PC-3 (cell line): Measurements from ENCODE around the gene PLPPR3. TPM values are rescaled to one million over a fixed set of nuclear protein-coding genes. Genes with fewer than 3 reads are reported as not detected.
"Not testable (repeated sequence)": the region's sequence is repeated elsewhere in the genome, so short reads cannot be mapped to it uniquely, and the experiment has no call there.

Experiments
- ATAC-seq: fragments of 200-7000 bp; cut with Tn5 transposase; 2 replicates; pipeline ENCODE4 v1.9.1; 2020; ENCODE audit warnings: mild to moderate bottlenecking, moderate library complexity
- BruUV-seq: library from RNA; stranded (reverse); fragments of 400-500 nt; replicated peaks from 2 replicates; lab custom pipeline; 2021; lab: Mats Ljungman, UMichigan
- CTCF ChIA-PET: fragments of 300-600 bp; sonication (Branson Sonifier 250); formaldehyde crosslinking; loops from one replicate; lab custom pipeline; 2022; ENCODE audit warnings: antibody characterized with exemption; lab: Charles Lee
- POLR2A ChIA-PET: fragments of 300-600 bp; sonication (Branson Sonifier 250); formaldehyde crosslinking; loops from one replicate; lab custom pipeline; 2022; ENCODE audit warnings: antibody characterized with exemption; ENCODE audit not compliant: unreplicated experiment; lab: Charles Lee
- DNase-seq: peaks from one replicate; pipeline ENCODE4 v3.0.0-alpha.2; 2015
- H2AFZ ChIP-seq: fragments of 300-600 bp; sonication (generic); 2 replicates; pipeline ENCODE4 v1.6.0; 2016; ENCODE audit warnings: antibody characterized with exemption, low read length
- H3F3A ChIP-seq: fragments of 300-600 bp; sonication (generic); one replicate; pipeline ENCODE4 v1.6.0; 2017; ENCODE audit warnings: antibody characterized with exemption, low read length, control low read depth, mild to moderate bottlenecking; ENCODE audit not compliant: unreplicated experiment
- H3K27ac ChIP-seq: fragments of 300-600 bp; sonication (generic); 2 replicates; pipeline ENCODE4 v1.5.1; 2016; ENCODE audit warnings: mild to moderate bottlenecking, low read length
- H3K27me3 ChIP-seq: fragments of 300-600 bp; sonication (generic); 2 replicates; pipeline ENCODE4 v1.6.1; 2016; ENCODE audit warnings: low read length, mixed read lengths
- H3K36me3 ChIP-seq: fragments of 300-600 bp; sonication (generic); 2 replicates; pipeline ENCODE4 v1.6.1; 2016; ENCODE audit warnings: low read depth, mixed run types, low read length, mixed read lengths
- H3K4me1 ChIP-seq: fragments of 300-600 bp; sonication (generic); 2 replicates; pipeline ENCODE4 v1.5.1; 2016; ENCODE audit warnings: low read length; ENCODE audit not compliant: insufficient read depth
- H3K4me2 ChIP-seq: fragments of 300-600 bp; sonication (generic); 2 replicates; pipeline ENCODE4 v1.6.0; 2016; ENCODE audit warnings: low read length
- H3K4me3 ChIP-seq: fragments of 300-600 bp; sonication (generic); 2 replicates; pipeline ENCODE4 v1.5.1; 2016; ENCODE audit warnings: mild to moderate bottlenecking, low read length, mixed read lengths
- H3K79me2 ChIP-seq: fragments of 300-600 bp; sonication (generic); 2 replicates; pipeline ENCODE4 v1.6.1; 2017; ENCODE audit warnings: low read length, mixed read lengths
- H3K9ac ChIP-seq: fragments of 300-600 bp; sonication (generic); 2 replicates; pipeline ENCODE4 v1.6.0; 2016; ENCODE audit warnings: mild to moderate bottlenecking, low read length
- H3K9me2 ChIP-seq: fragments of 300-600 bp; sonication (generic); replicated peaks from 2 replicates; pipeline ENCODE4 v1.6.1; 2016; ENCODE audit warnings: mixed run types, low read length, mixed read lengths
- H3K9me3 ChIP-seq: fragments of 300-600 bp; sonication (generic); 2 replicates; pipeline ENCODE4 v1.6.1; 2016; ENCODE audit warnings: low read length, mixed read lengths
- H4K20me1 ChIP-seq: fragments of 300-600 bp; sonication (generic); 2 replicates; pipeline ENCODE4 v1.6.1; 2016; ENCODE audit warnings: low read length, mixed read lengths
- CTCF ChIP-seq: fragments of 300-600 bp; sonication (generic); conservative IDR thresholded peaks from 2 replicates; pipeline ENCODE4 v1.5.1; 2017; ENCODE audit warnings: antibody characterized with exemption, low read depth, mild to moderate bottlenecking, low read length
- EZH2 ChIP-seq: fragments of 300-600 bp; sonication (generic); IDR thresholded peaks from one replicate; pipeline ENCODE4 v1.6.1; 2017; ENCODE audit warnings: antibody characterized with exemption, mild to moderate bottlenecking, low read length; ENCODE audit not compliant: unreplicated experiment
- EZH2phosphoT487 ChIP-seq: fragments of 300-600 bp; sonication (generic); IDR thresholded peaks from 2 replicates; pipeline ENCODE4 v1.6.1; 2018; ENCODE audit warnings: mild to moderate bottlenecking, antibody characterized with exemption, low read length, borderline replicate concordance
- intact Hi-C: fragments of 100-400 bp; cut with micrococcal nuclease; formaldehyde crosslinking; loops from 2 replicates; pipeline ENCODE4 v1.9.0; 2023
- total RNA-seq: library from RNA; depleted of rRNA; stranded (reverse); fragments of >200 nt; gene quantifications from 2 replicates; pipeline ENCODE4 v1.2.3, GENCODE V29; 2014

PLPPR3 gene
- total RNA-seq, 1 experiment from 2014 or later, result not detected

GRCh38 chr19:844546-844971, 22.8 kb upstream of the PLPPR3 start:
- CTCF ChIA-PET, result no interaction called here
- Histone ChIP-seq H3K4me3 (no peak overlapping the region), H3K27me3 (peaks cover 23% of the 10 kb centered on the region), H3K4me2 (no peak overlapping the region), H3K36me3 (no peaks in the 10 kb centered on the region), H3K9me2 (no peaks in the 10 kb centered on the region), H2AFZ (no peak overlapping the region), H3K9me3 (no peaks in the 10 kb centered on the region), H3K27ac (no peak overlapping the region), H3K4me1 (peaks cover 4% of the 10 kb centered on the region; the same call in 1 of the 2 replicates), H4K20me1 (no peaks in the 10 kb centered on the region), H3K9ac (no peak overlapping the region), H3K79me2 (no peaks in the 10 kb centered on the region), H3F3A (no peaks in the 10 kb centered on the region)
- POLR2A ChIA-PET, result no interaction called here
- ATAC-seq (no peak), DNase-seq (no peak)
- no TSS peak for BruUV-seq
- intact Hi-C loops, result no loop called here
- TF ChIP-seq CTCF (no peak), EZH2 (no peak), EZH2phosphoT487 (no peak)

- Histone ChIP-seq H3K4me1 (peaks cover 4% of the 10 kb centered on the region; the same call in 1 of the 2 replicates), H3K9ac (no peak overlapping the region), H3K27ac (no peak overlapping the region), H4K20me1 (no peaks in the 10 kb centered on the region), H3K9me2 (no peaks in the 10 kb centered on the region), H2AFZ (peak overlapping the region; percentile 59; the same call in 1 of the 2 replicates), H3K36me3 (no peaks in the 10 kb centered on the region), H3K27me3 (peaks cover 23% of the 10 kb centered on the region), H3K9me3 (no peaks in the 10 kb centered on the region), H3K4me2 (peak overlapping the region; percentile 84), H3K79me2 (no peaks in the 10 kb centered on the region), H3F3A (no peaks in the 10 kb centered on the region), H3K4me3 (peak overlapping the region; percentile 57; the same call in 1 of the 2 replicates)
- no TSS peak for BruUV-seq
- POLR2A ChIA-PET, result no interaction called here
- TF ChIP-seq EZH2, result no peak
- no peak for TF ChIP-seq CTCF
- DNase-seq (no peak), ATAC-seq (no peak; the same call in 1 of the 2 replicates)
- intact Hi-C loops, result no loop called here
- CTCF ChIA-PET, result no interaction called here
Observed at GRCh38 chr19:843836-844545, 22.2 kb upstream of the PLPPR3 start.

GRCh38 chr19:843180-843835, 21.6 kb upstream of the PLPPR3 start:
- Histone ChIP-seq H3K36me3 (no peaks in the 10 kb centered on the region), H3K9me3 (no peaks in the 10 kb centered on the region), H3K79me2 (no peaks in the 10 kb centered on the region), H3K27ac (no peak overlapping the region), H4K20me1 (no peaks in the 10 kb centered on the region), H3K4me2 (peak overlapping the region; percentile 84), H3F3A (no peaks in the 10 kb centered on the region), H3K9me2 (no peaks in the 10 kb centered on the region), H3K27me3 (peaks cover 21% of the 10 kb centered on the region), H3K9ac (no peak overlapping the region), H2AFZ (peak overlapping the region; percentile 59), H3K4me3 (peak overlapping the region; percentile 57), H3K4me1 (peaks cover 4% of the 10 kb centered on the region; the same call in 1 of the 2 replicates)
- CTCF ChIA-PET, result no interaction called here
- BruUV-seq, result no TSS peak
- no peak for TF ChIP-seq EZH2
- TF ChIP-seq CTCF, result no peak; the same call in 1 of the 2 replicates
- TF ChIP-seq EZH2phosphoT487, result no peak
- DNase-seq (peak; percentile 31), ATAC-seq (peak; percentile 69)
- intact Hi-C loops, result no loop called here
- POLR2A ChIA-PET, result no interaction called here

- H2AFZ ChIP-seq, BruUV-seq, H3K36me3 ChIP-seq, H3K9me3 ChIP-seq, H3K9ac ChIP-seq, H4K20me1 ChIP-seq, H3K9me2 ChIP-seq, H3F3A ChIP-seq, H3K79me2 ChIP-seq, H3K27ac ChIP-seq, ATAC-seq, POLR2A ChIA-PET, DNase-seq, H3K4me1 ChIP-seq, H3K4me3 ChIP-seq, CTCF ChIA-PET, intact Hi-C loops: not testable (repeated sequence)
- peak overlapping the region; percentile 84 for H3K4me2 ChIP-seq
- peaks cover 16% of the 10 kb centered on the region for H3K27me3 ChIP-seq
Observed at GRCh38 chr19:842802-843179, 21.0 kb upstream of the PLPPR3 start.
